CD4-positive, alpha-beta T cell treated with Interleukin-6 for 4 hours (primary cell): Measurements from ENCODE around the gene PLCB1.

ENCODE experiments used
- DNase-seq: peaks from one replicate; pipeline ENCODE4 v3.0.0-alpha.2; 2020; ENCODE audit warnings: mixed read lengths

Gene PLCB1

GRCh38 chr20:8248051-8248450 is 116.0 kb downstream of the PLCB1 start:
- DNase-seq: no peak

GRCh38 chr20:8249634-8250033 is 117.6 kb downstream of the PLCB1 start:
- DNase-seq: no peak

GRCh38 chr20:8250539-8251200 is 118.6 kb downstream of the PLCB1 start:
- DNase-seq: no peak

- no peak for DNase-seq
These were observed 119.1 kb downstream of the PLCB1 start for GRCh38 chr20:8251201-8251575.

GRCh38 chr20:8254911-8255582 is 123.0 kb downstream of the PLCB1 start:
- no peak for DNase-seq

GRCh38 chr20:8255945-8256632 is 124.0 kb downstream of the PLCB1 start:
- no peak for DNase-seq

- no peak for DNase-seq
These were observed 128.8 kb downstream of the PLCB1 start for GRCh38 chr20:8260837-8261251.

- no peak for DNase-seq
These were observed 130.7 kb downstream of the PLCB1 start for GRCh38 chr20:8262721-8263120.

GRCh38 chr20:8265588-8265987 is 133.5 kb downstream of the PLCB1 start:
- DNase-seq: no peak

- no peak for DNase-seq
These were observed 134.9 kb downstream of the PLCB1 start for GRCh38 chr20:8267009-8267408.

GRCh38 chr20:8271727-8272126 is 139.7 kb downstream of the PLCB1 start:
- no peak for DNase-seq

GRCh38 chr20:8272766-8273165 is 140.7 kb downstream of the PLCB1 start:
- DNase-seq: no peak

- no peak for DNase-seq
These were observed 152.8 kb downstream of the PLCB1 start for GRCh38 chr20:8284902-8285301.

- no peak for DNase-seq
These were observed 155.3 kb downstream of the PLCB1 start for GRCh38 chr20:8287340-8287739.

GRCh38 chr20:8291200-8291599 is 159.1 kb downstream of the PLCB1 start:
- DNase-seq: no peak

- DNase-seq: no peak
These were observed 159.8 kb downstream of the PLCB1 start for GRCh38 chr20:8291873-8292272.

- no peak for DNase-seq
These were observed 160.7 kb downstream of the PLCB1 start for GRCh38 chr20:8292793-8293192.

GRCh38 chr20:8293750-8294149 is 161.7 kb downstream of the PLCB1 start:
- no peak for DNase-seq

GRCh38 chr20:8296536-8296935 is 164.5 kb downstream of the PLCB1 start:
- DNase-seq: no peak

- DNase-seq: no peak
These were observed 166.5 kb downstream of the PLCB1 start for GRCh38 chr20:8298426-8299043.

GRCh38 chr20:8299921-8300320 is 167.9 kb downstream of the PLCB1 start:
- DNase-seq: no peak

- no peak for DNase-seq
These were observed 169.6 kb downstream of the PLCB1 start for GRCh38 chr20:8301655-8302054.

GRCh38 chr20:8303651-8304050 is 171.6 kb downstream of the PLCB1 start:
- no peak for DNase-seq
